GM12801 (cell line): ENCODE data around the gene WNK3.

Experiments used
- CTCF ChIP-seq: IDR thresholded peaks from one replicate; pipeline ENCODE4 v1.5.1; 2011; ENCODE audit warnings: control low read depth; ENCODE audit not compliant: insufficient read length; ENCODE audit errors: extremely low read depth

Gene WNK3

GRCh38 chrX:54230435-54231148 is 127.3 kb downstream of the WNK3 start:
- no peak for TF ChIP-seq CTCF

GRCh38 chrX:54223581-54223980 is 134.3 kb downstream of the WNK3 start:
- no peak for TF ChIP-seq CTCF

GRCh38 chrX:54213603-54214002 is 144.2 kb downstream of the WNK3 start:
- TF ChIP-seq CTCF: no peak

GRCh38 chrX:54208531-54208930 is 149.3 kb downstream of the WNK3 start:
- TF ChIP-seq CTCF: no peak

GRCh38 chrX:54198262-54198661 is 159.6 kb downstream of the WNK3 start:
- no peak for TF ChIP-seq CTCF

- no peak for TF ChIP-seq CTCF
Observed at GRCh38 chrX:54194982-54195588, 162.8 kb downstream of the WNK3 start.

GRCh38 chrX:54193085-54193821 is 164.6 kb downstream of the WNK3 start:
- TF ChIP-seq CTCF: no peak
